Esophagus muscularis mucosa (tissue), 4 donors: ENCODE measurements around the gene YWHAG.

Source experiments
- EP300 ChIP-seq: sonication (generic); formaldehyde crosslinking; IDR thresholded peaks from one replicate; pipeline ENCODE4 v1.6.1; 2017; ENCODE audit warnings: antibody characterized with exemption
- POLR2A ChIP-seq: fragments of 450-650 bp; IDR thresholded peaks from one replicate; pipeline ENCODE4 v1.6.1; 2017; ENCODE audit warnings: antibody characterized with exemption, moderate library complexity, mild to moderate bottlenecking, low read depth
- POLR2AphosphoS5 ChIP-seq, 2 donors: sonication (generic); formaldehyde crosslinking; IDR thresholded peaks; one replicate each; pipeline ENCODE4 v1.6.1; 2017; ENCODE audit warnings: antibody characterized with exemption in 2 of 2
- TF ChIP-seq, protein P1 (sequence below), 3 experiments: fragments of 200-600 bp in 2 of 3; fragments of 450-650 bp in 1 of 3; sonication (generic) in 2 of 3; IDR thresholded peaks; one replicate each; pipeline ENCODE4 v1.5.1; 2017 to 2019; ENCODE audit warnings: antibody characterized with exemption in 3 of 3, mild to moderate bottlenecking in 2 of 3, moderate library complexity in 1 of 3

DNA sequence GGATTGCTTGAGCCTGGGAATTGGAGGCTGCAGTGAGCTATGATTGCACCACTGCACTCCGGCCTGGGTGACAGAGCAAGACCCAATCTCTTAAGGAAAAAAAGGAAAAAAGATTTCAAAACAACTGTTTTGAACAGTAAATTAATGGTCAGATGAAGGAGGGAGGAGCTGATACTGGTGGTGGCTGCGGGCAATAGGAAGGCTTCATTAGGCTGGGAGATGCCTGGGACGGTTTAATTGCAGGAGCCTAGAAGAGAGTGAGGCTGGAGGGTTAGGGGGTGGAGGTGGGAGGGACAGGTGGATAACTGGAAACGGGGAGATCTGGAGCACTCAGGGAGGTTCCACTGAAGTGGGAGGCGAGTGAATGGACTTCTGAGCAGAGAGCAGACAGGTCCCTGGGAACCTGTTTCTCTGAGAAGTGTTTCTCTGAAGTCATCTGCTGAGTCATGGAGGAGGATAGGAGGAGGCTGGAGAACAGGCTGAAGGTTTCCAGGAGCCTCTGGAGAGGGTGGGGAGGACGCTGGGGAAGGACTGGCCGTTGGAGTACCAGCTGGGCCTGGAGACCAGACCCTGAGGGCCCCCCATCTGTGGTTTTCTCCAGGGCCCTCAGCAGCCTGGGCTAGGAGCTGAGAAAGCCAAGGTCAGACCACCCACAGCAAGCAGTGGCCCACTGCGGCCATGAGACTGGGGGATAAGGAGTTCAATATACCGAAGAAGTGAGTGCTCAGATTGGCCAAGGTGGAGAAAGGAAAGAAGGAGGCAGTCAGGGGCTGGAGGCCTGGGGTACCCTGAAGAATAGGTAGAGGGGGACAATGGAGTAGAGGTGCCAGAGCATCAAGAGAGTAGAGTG, 14.4 kb upstream of the YWHAG start:
- TF ChIP-seq, protein P1, sequence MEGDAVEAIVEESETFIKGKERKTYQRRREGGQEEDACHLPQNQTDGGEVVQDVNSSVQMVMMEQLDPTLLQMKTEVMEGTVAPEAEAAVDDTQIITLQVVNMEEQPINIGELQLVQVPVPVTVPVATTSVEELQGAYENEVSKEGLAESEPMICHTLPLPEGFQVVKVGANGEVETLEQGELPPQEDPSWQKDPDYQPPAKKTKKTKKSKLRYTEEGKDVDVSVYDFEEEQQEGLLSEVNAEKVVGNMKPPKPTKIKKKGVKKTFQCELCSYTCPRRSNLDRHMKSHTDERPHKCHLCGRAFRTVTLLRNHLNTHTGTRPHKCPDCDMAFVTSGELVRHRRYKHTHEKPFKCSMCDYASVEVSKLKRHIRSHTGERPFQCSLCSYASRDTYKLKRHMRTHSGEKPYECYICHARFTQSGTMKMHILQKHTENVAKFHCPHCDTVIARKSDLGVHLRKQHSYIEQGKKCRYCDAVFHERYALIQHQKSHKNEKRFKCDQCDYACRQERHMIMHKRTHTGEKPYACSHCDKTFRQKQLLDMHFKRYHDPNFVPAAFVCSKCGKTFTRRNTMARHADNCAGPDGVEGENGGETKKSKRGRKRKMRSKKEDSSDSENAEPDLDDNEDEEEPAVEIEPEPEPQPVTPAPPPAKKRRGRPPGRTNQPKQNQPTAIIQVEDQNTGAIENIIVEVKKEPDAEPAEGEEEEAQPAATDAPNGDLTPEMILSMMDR (IDR thresholded peaks at IDR 0.05), result no peak
- TF ChIP-seq EP300, result no peak
- no peak for TF ChIP-seq POLR2A
- TF ChIP-seq POLR2AphosphoS5 (IDR thresholded peaks at IDR 0.05), result peak in 1 of 2 donors; percentile 57
